GM19238 (cell line): ENCODE results near the gene RAD50.
"Not testable (repeated sequence)": the region's sequence is repeated elsewhere in the genome, so short reads cannot be mapped to it uniquely, and the experiment has no call there.

Experiments used
- DNase-seq: peaks from one replicate; pipeline ENCODE4 v3.0.0; 2011; ENCODE audit warnings: low spot score; ENCODE audit not compliant: insufficient read length

RAD50 gene

GRCh38 chr5:132556763-132557477, at the start of gene RAD50:
Gene RAD50 (plus strand): TSS chr5:132556977. CDS start chr5:132557325, 348 bp downstream.
- peak; percentile 84 for DNase-seq

GRCh38 chr5:132510076-132510475, 46.7 kb upstream of the RAD50 start:
- no peak for DNase-seq

- DNase-seq: not testable (repeated sequence)
Observed at GRCh38 chr5:132513618-132514336, 43.0 kb upstream of the RAD50 start.

- not testable (repeated sequence) for DNase-seq
Observed at GRCh38 chr5:132522067-132522466, 34.7 kb upstream of the RAD50 start.

GRCh38 chr5:132524877-132525276, 31.9 kb upstream of the RAD50 start:
- not testable (repeated sequence) for DNase-seq

GRCh38 chr5:132525299-132525724, 31.5 kb upstream of the RAD50 start:
- peak; percentile 16 for DNase-seq

GRCh38 chr5:132526290-132526973, 30.3 kb upstream of the RAD50 start:
- peak; percentile 14 for DNase-seq

- no peak for DNase-seq
Observed at GRCh38 chr5:132526974-132527564, 29.7 kb upstream of the RAD50 start.

GRCh38 chr5:132528021-132528420, 28.8 kb upstream of the RAD50 start:
- no peak for DNase-seq

GRCh38 chr5:132528866-132529634, 27.7 kb upstream of the RAD50 start:
- DNase-seq: no peak

- no peak for DNase-seq
Observed at GRCh38 chr5:132530946-132531345, 25.8 kb upstream of the RAD50 start.

GRCh38 chr5:132539716-132540115, 17.1 kb upstream of the RAD50 start:
- DNase-seq: no peak

- no peak for DNase-seq
Observed at GRCh38 chr5:132540149-132540548, 16.6 kb upstream of the RAD50 start.

- DNase-seq: no peak
Observed at GRCh38 chr5:132540764-132541163, 16.0 kb upstream of the RAD50 start.

- no peak for DNase-seq
Observed at GRCh38 chr5:132543472-132544201, 13.1 kb upstream of the RAD50 start, which contains the start of gene IL5. Gene IL5 (minus strand): TSS chr5:132543522. CDS start chr5:132543478, 44 bp downstream.

GRCh38 chr5:132546108-132546507, 10.7 kb upstream of the RAD50 start:
- no peak for DNase-seq

GRCh38 chr5:132547269-132547668, 9.5 kb upstream of the RAD50 start:
- no peak for DNase-seq

GRCh38 chr5:132548834-132549233, 7.9 kb upstream of the RAD50 start:
- DNase-seq: not testable (repeated sequence)

- DNase-seq: no peak
Observed at GRCh38 chr5:132549576-132549975, 7.2 kb upstream of the RAD50 start.

GRCh38 chr5:132556153-132556762, 519 bp upstream of the RAD50 start:
- DNase-seq: no peak
